CD14-positive monocyte (primary cell): ENCODE measurements around the gene MAP1S. TPM values are rescaled to one million over a fixed set of nuclear protein-coding genes. Genes with fewer than 3 reads are reported as not detected.
"Not testable (repeated sequence)": the region's sequence is repeated elsewhere in the genome, so short reads cannot be mapped to it uniquely, and the experiment has no call there.

Experiments
- DNase-seq, 3 donors: peaks; one replicate each; pipeline ENCODE4 v3.0.0-alpha.2; 2011 to 2022
- H2AFZ ChIP-seq: 2 replicates; pipeline ENCODE4 v1.6.0; 2012; ENCODE audit warnings: mild to moderate bottlenecking, low read depth, low read length, inconsistent platforms; ENCODE audit not compliant: insufficient read depth, poor library complexity, severe bottlenecking
- H3K27ac ChIP-seq, 2 donors: 1 replicate in 1 of 2; 2 replicates in 1 of 2; pipeline ENCODE4 v1.5.1; 2012 to 2013; ENCODE audit warnings: low read length in 2 of 2, control low read depth in 1 of 2, inconsistent platforms in 1 of 2, low read depth in 1 of 2, mild to moderate bottlenecking in 1 of 2
- H3K27me3 ChIP-seq, 2 donors: one replicate each; pipeline versions ENCODE4 v1.6.0 to v1.6.1; 2011 to 2013; ENCODE audit warnings: low read length in 2 of 2; ENCODE audit not compliant: control insufficient read depth in 2 of 2, insufficient read depth in 2 of 2
- H3K36me3 ChIP-seq, 2 donors: replicated peaks in 1 of 2; 1 replicate in 1 of 2; 2 replicates in 1 of 2; pipeline versions ENCODE4 v1.5.1 to v1.6.1; 2012 to 2013; ENCODE audit warnings: low read length in 2 of 2, control low read depth in 1 of 2, inconsistent platforms in 1 of 2, mild to moderate bottlenecking in 1 of 2; ENCODE audit not compliant: insufficient read depth in 2 of 2, control insufficient read depth in 1 of 2
- H3K4me1 ChIP-seq, 2 donors: 1 replicate in 1 of 2; 2 replicates in 1 of 2; pipeline versions ENCODE4 v1.5.1 to v1.6.1; 2012 to 2013; ENCODE audit warnings: low read length in 2 of 2, control low read depth in 1 of 2, inconsistent platforms in 1 of 2, mild to moderate bottlenecking in 1 of 2, moderate library complexity in 1 of 2; ENCODE audit not compliant: insufficient read depth in 2 of 2, control insufficient read depth in 1 of 2
- H3K4me2 ChIP-seq: replicated peaks from 2 replicates; pipeline ENCODE3; 2012; ENCODE audit warnings: low read length, moderate library complexity, mild to moderate bottlenecking; ENCODE audit not compliant: poor library complexity, severe bottlenecking; ENCODE audit errors: extremely low read depth
- H3K4me3 ChIP-seq, 3 experiments: fragments of 200-600 bp in 1 of 3; sonication (generic) in 1 of 3; replicated peaks in 1 of 3; 1 replicate in 2 of 3; 2 replicates in 1 of 3; pipeline ENCODE4 v1.5.1; 2011 to 2013; ENCODE audit warnings: low read length in 3 of 3, mild to moderate bottlenecking in 3 of 3, control low read depth in 2 of 3, low read depth in 2 of 3, inconsistent platforms in 1 of 3, moderate library complexity in 1 of 3
- H3K79me2 ChIP-seq: 2 replicates; pipeline ENCODE4 v1.6.0; 2012; ENCODE audit warnings: mild to moderate bottlenecking, control low read depth, inconsistent platforms, low read length, moderate library complexity; ENCODE audit not compliant: insufficient read depth
- H3K9ac ChIP-seq: 2 replicates; pipeline ENCODE4 v1.6.0; 2017; ENCODE audit warnings: low read length, mild to moderate bottlenecking; ENCODE audit not compliant: insufficient read depth, poor library complexity, severe bottlenecking
- H3K9me3 ChIP-seq, 2 donors: replicated peaks in 1 of 2; 1 replicate in 1 of 2; 2 replicates in 1 of 2; pipeline versions ENCODE4 v1.5.1 to v1.6.1; 2012 to 2013; ENCODE audit warnings: low read length in 2 of 2, control low read depth in 1 of 2; ENCODE audit not compliant: control insufficient read depth in 1 of 2, insufficient read depth in 1 of 2
- H4K20me1 ChIP-seq: 2 replicates; pipeline ENCODE4 v1.6.0; 2012; ENCODE audit warnings: mild to moderate bottlenecking, low read length, control low read depth, moderate library complexity; ENCODE audit not compliant: insufficient read depth
- H3K27ac Mint-ChIP-seq, 7 donors: one replicate each; pipeline ENCODE4 v1.8.0; 2020; ENCODE audit warnings: mild to moderate bottlenecking in 7 of 7, mixed read lengths in 7 of 7, moderate library complexity in 6 of 7, inconsistent platforms in 2 of 7
- H3K27me3 Mint-ChIP-seq, 3 donors: one replicate each; pipeline ENCODE4 v1.8.0; 2021 to 2022; ENCODE audit warnings: low read depth in 3 of 3, mild to moderate bottlenecking in 3 of 3, mixed read lengths in 3 of 3, moderate library complexity in 3 of 3, inconsistent platforms in 1 of 3
- H3K36me3 Mint-ChIP-seq, 2 donors: one replicate each; pipeline ENCODE4 v1.8.0; 2020; ENCODE audit warnings: mixed read lengths in 2 of 2, inconsistent platforms in 1 of 2, mild to moderate bottlenecking in 1 of 2
- H3K4me1 Mint-ChIP-seq: one replicate; pipeline ENCODE4 v1.8.0; 2020; ENCODE audit warnings: mild to moderate bottlenecking, mixed read lengths
- H3K4me3 Mint-ChIP-seq, 2 donors: one replicate each; pipeline ENCODE4 v1.8.0; 2020; ENCODE audit warnings: mild to moderate bottlenecking in 2 of 2, mixed read lengths in 2 of 2, moderate library complexity in 1 of 2
- H3K9me3 Mint-ChIP-seq, 7 donors: one replicate each; pipeline ENCODE4 v1.8.0; 2020 to 2022; ENCODE audit warnings: mixed read lengths in 7 of 7, mild to moderate bottlenecking in 6 of 7, moderate library complexity in 6 of 7, inconsistent platforms in 2 of 7
- CTCF ChIP-seq: fragments of 200-600 bp; IDR thresholded peaks from one replicate; pipeline ENCODE4 v1.8.0; 2022; ENCODE audit warnings: antibody characterized with exemption, mild to moderate bottlenecking
- WGBS: methylation state at CpG from one replicate; pipeline ENCODE4 v1.1.5; 2013; ENCODE audit warnings: missing lambda C conversion rate; ENCODE audit not compliant: insufficient coverage; 5-methylcytosine and 5-hydroxymethylcytosine counted together
- intact Hi-C, 2 donors: fragments of 100-400 bp; cut with micrococcal nuclease; formaldehyde crosslinking; loops; one replicate each; pipeline versions ENCODE4 v1.15.0 to v1.15.1; 2023
- polyA plus RNA-seq, 3 donors: library from polyadenylated mRNA; depleted of rRNA in 1 of 3; unstranded in 2 of 3; stranded (reverse) in 1 of 3; fragments of 300-500 nt in 2 of 3; fragments of >200 nt in 1 of 3; fragmentation: Illumina TruSeq in 2 of 3; gene quantifications; 1 replicate in 2 of 3; 2 replicates in 1 of 3; pipeline ENCODE4 v1.2.3, GENCODE V29; 2012 to 2021

Gene MAP1S
- polyA plus RNA-seq, 3 donors: 24.5 to 28.3 (median 27.5) TPM

DNA sequence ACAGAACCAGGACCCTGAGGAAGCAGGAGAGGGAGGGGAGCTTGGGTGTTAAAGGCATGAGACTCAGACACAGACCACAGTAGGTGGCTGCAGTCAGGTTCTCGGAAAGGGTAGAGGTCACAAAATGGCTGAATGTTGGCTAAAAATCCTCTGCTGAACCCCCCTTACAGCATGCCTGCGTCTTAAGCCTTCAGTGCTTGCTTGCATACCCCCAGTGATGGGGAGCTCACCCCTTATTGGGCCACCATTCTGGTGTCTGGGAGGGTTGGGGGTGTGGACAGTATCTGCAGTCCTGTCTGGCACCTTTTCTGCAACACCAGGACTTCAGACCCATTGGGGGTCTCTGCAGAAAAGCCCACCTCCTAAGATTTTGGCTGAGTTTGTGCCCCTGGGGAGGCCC is 61.5 kb downstream of the MAP1S start:
- peaks cover 14 to 23% of the 10 kb centered on the region in 2 donors for H3K4me1 ChIP-seq
- H3K4me3 ChIP-seq: no peak overlapping the region
- WGBS: no CpG with 5 or more reads among the region's 2 CpGs
- H3K9me3 ChIP-seq: no peaks in the 10 kb centered on the region
- Mint-ChIP-seq H3K4me3 (no peak overlapping the region), H3K4me1 (peaks cover 25% of the 10 kb centered on the region), H3K36me3 (peaks cover 49 to 64% of the 10 kb centered on the region in 2 donors), H3K27ac (no peak overlapping the region), H3K9me3 (peaks cover 0 to 6% (median 0%) of the 10 kb centered on the region in 7 donors), H3K27me3 (peaks cover 0 to 3% (median 2%) of the 10 kb centered on the region in 3 donors)
- no peaks in the 10 kb centered on the region for H3K79me2 ChIP-seq
- no peak overlapping the region for H3K9ac ChIP-seq
- peaks cover 31% of the 10 kb centered on the region for H4K20me1 ChIP-seq
- no peak overlapping the region for H3K27ac ChIP-seq
- peaks cover 52 to 61% of the 10 kb centered on the region in 2 donors for H3K36me3 ChIP-seq
- H3K27me3 ChIP-seq: no peaks in the 10 kb centered on the region
- no peak overlapping the region for H3K4me2 ChIP-seq
- intact Hi-C loops: no loop called here
- TF ChIP-seq CTCF: no peak
- DNase-seq: no peak
- H2AFZ ChIP-seq: no peak overlapping the region

- H3K27me3 Mint-ChIP-seq, H3K9me3 ChIP-seq, H3K9ac ChIP-seq, H3K27ac ChIP-seq, H3K27me3 ChIP-seq, H3K4me3 ChIP-seq, H3K9me3 Mint-ChIP-seq, H2AFZ ChIP-seq, H3K79me2 ChIP-seq, H3K4me3 Mint-ChIP-seq, H3K4me2 ChIP-seq, DNase-seq, intact Hi-C loops: not testable (repeated sequence)
- peaks cover 29% of the 10 kb centered on the region for H4K20me1 ChIP-seq
- peaks cover 60 to 76% of the 10 kb centered on the region in 2 donors for H3K36me3 ChIP-seq
- H3K4me1 Mint-ChIP-seq: peaks cover 13% of the 10 kb centered on the region
- H3K4me1 ChIP-seq: peaks cover 10 to 13% of the 10 kb centered on the region in 2 donors
- H3K36me3 Mint-ChIP-seq: peaks cover 57 to 75% of the 10 kb centered on the region in 2 donors
- H3K27ac Mint-ChIP-seq: peak overlapping the region in 1 of 7 donors; percentile 8
- 92% methylated on average over 3 of the region's 5 CpGs for WGBS
Observed at GRCh38 chr19:17783721-17784120, 64.4 kb downstream of the MAP1S start.

Other genes with a start within 250 kb of the MAP1S start
- 10 to 100 TPM; 27.1 to 36.5 (median 27.6) TPM for gene SLC27A1, start 249.0 kb upstream of the MAP1S start, polyA plus RNA-seq
- 100 to 1,000 TPM; 116 to 158 (median 141) TPM for gene PGLS, start 207.8 kb upstream of the MAP1S start, polyA plus RNA-seq
- gene COLGALT1, start 163.8 kb upstream of the MAP1S start, polyA plus RNA-seq: 100 to 1,000 TPM in 1 of 3 donors, 10 to 100 TPM in 2; 66.8 to 176 (median 68.8) TPM
- gene UNC13A, start 31.1 kb upstream of the MAP1S start, polyA plus RNA-seq: under 1 TPM in 1 of 3 donors, not detected in 2; 0.01 TPM
- 10 to 100 TPM; 11.4 to 32.0 (median 13.4) TPM for gene FCHO1, start 32.0 kb downstream of the MAP1S start, polyA plus RNA-seq
- not detected for gene B3GNT3, start 75.7 kb downstream of the MAP1S start, polyA plus RNA-seq
- 1 to 10 TPM in 1 of 3 donors, under 1 TPM in 2; 0.25 to 1.7 (median 0.64) TPM for gene INSL3, start 102.0 kb downstream of the MAP1S start, polyA plus RNA-seq
- 10 to 100 TPM; 13.8 to 44.6 (median 34.0) TPM for gene JAK3, start 128.5 kb downstream of the MAP1S start, polyA plus RNA-seq
- gene RPL18A, start 140.4 kb downstream of the MAP1S start, polyA plus RNA-seq: 1,000 to 10,000 TPM; 1,189 to 1,285 (median 1,268) TPM
- under 1 TPM in 1 of 3 donors, not detected in 2; 0.03 TPM for gene SLC5A5, start 152.5 kb downstream of the MAP1S start, polyA plus RNA-seq
- 10 to 100 TPM; 29.7 to 66.3 (median 29.7) TPM for gene CCDC124, start 213.5 kb downstream of the MAP1S start, polyA plus RNA-seq
- not detected for gene KCNN1, start 247.6 kb downstream of the MAP1S start, polyA plus RNA-seq